Loucy (cell line): ENCODE data around the gene EXOC7.

Experiments
- EZH2phosphoT487 ChIP-seq: fragments of 200-600 bp; IDR thresholded peaks from 2 replicates; pipeline ENCODE4 v1.6.1; 2018; ENCODE audit warnings: antibody characterized with exemption, mild to moderate bottlenecking, moderate library complexity, borderline replicate concordance
- TF ChIP-seq, protein P1 (sequence below): fragments of 200-600 bp; sonication (generic); conservative IDR thresholded peaks from 2 replicates; pipeline ENCODE4 v1.5.1; 2014; ENCODE audit warnings: mild to moderate bottlenecking, antibody characterized with exemption, low read length

DNA sequence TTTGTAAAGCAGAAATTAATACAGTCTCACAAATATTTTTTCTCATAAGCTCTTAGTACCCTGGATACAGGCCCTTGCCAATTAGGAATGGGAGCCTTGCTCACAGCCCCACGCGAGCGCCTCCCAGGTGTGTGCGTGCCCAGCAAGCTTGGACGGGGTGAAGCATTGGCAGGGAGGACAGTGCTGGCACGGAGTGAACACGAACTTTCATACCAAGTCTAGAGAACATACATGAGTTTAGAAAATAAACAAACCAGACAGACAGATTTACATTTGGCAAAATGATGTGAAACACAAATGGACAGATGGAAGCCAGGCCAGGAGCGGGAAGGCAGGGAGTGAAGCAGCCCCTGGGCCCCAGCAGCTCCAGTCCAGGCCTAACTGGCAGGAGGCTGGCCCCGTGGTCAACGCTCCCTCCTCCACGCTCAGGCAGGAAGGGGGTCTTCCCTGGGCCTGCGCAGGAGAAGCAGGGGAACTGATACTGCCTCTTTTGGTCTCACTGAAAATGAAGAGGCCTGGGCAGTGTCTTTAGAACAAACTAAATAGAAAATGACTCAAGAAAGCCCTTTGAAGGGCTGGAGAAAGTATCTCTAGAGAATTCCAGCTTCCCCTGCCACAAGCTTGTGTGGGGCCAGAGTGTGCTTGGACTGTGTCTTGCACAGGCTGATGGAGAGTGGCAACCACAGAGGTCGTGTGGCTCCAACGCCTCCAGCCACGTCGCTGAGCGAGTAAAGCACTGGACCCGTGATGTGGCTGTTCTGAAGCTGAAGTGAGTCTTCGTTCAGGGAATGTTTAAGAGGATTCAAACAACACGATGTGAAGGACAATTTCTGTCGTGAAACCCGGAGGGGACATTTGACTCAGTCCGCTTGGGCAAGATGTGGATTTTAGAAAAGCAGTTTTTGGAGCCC is 47.4 kb upstream of the EXOC7 start:
- TF ChIP-seq, protein P1, sequence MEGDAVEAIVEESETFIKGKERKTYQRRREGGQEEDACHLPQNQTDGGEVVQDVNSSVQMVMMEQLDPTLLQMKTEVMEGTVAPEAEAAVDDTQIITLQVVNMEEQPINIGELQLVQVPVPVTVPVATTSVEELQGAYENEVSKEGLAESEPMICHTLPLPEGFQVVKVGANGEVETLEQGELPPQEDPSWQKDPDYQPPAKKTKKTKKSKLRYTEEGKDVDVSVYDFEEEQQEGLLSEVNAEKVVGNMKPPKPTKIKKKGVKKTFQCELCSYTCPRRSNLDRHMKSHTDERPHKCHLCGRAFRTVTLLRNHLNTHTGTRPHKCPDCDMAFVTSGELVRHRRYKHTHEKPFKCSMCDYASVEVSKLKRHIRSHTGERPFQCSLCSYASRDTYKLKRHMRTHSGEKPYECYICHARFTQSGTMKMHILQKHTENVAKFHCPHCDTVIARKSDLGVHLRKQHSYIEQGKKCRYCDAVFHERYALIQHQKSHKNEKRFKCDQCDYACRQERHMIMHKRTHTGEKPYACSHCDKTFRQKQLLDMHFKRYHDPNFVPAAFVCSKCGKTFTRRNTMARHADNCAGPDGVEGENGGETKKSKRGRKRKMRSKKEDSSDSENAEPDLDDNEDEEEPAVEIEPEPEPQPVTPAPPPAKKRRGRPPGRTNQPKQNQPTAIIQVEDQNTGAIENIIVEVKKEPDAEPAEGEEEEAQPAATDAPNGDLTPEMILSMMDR = no peak
- TF ChIP-seq EZH2phosphoT487 = no peak
